C4-2B (cell line): ENCODE data around the gene RRP36.

Source experiments
- ZFX ChIP-seq: fragments of 450-650 bp; IDR thresholded peaks from 2 replicates; pipeline ENCODE4 v1.6.1; 2017
- TF ChIP-seq, protein P1 (sequence below): fragments of 450-650 bp; conservative IDR thresholded peaks from 2 replicates; pipeline ENCODE4 v1.5.1; 2017; ENCODE audit warnings: mild to moderate bottlenecking

- TF ChIP-seq, protein P1, sequence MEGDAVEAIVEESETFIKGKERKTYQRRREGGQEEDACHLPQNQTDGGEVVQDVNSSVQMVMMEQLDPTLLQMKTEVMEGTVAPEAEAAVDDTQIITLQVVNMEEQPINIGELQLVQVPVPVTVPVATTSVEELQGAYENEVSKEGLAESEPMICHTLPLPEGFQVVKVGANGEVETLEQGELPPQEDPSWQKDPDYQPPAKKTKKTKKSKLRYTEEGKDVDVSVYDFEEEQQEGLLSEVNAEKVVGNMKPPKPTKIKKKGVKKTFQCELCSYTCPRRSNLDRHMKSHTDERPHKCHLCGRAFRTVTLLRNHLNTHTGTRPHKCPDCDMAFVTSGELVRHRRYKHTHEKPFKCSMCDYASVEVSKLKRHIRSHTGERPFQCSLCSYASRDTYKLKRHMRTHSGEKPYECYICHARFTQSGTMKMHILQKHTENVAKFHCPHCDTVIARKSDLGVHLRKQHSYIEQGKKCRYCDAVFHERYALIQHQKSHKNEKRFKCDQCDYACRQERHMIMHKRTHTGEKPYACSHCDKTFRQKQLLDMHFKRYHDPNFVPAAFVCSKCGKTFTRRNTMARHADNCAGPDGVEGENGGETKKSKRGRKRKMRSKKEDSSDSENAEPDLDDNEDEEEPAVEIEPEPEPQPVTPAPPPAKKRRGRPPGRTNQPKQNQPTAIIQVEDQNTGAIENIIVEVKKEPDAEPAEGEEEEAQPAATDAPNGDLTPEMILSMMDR: no peak
- TF ChIP-seq ZFX: no peak
Observed at GRCh38 chr6:43050981-43051380, 29.6 kb downstream of the RRP36 start.
